ENCODE measurements around the gene HSD3B1.
A peak's percentile ranks its signal among the peaks of the same experiment; 100 is the strongest.

HSD3B1 gene

GRCh38 chr1:119539636-119540035, 32.6 kb downstream of the HSD3B1 start:
- no peak overlapping the region for H3K27ac ChIP-seq

GRCh38 chr1:119541389-119541788, 34.4 kb downstream of the HSD3B1 start:
- TF ChIP-seq POLR2AphosphoS5 (IDR thresholded peaks at IDR 0.05; ENCODE audit: borderline replicate concordance, low read depth, low read length) (no peak), FOXP2 (optimal IDR thresholded peaks at IDR 0.05; ENCODE audit: control extremely low read depth, extremely low read length, insufficient read depth) (no peak), EZH2 (IDR thresholded peaks at IDR 0.05) (no peak)
- no peaks in the 10 kb centered on the region for H3K9me3 ChIP-seq (ENCODE audit: low read depth, low read length)
- no peak overlapping the region for H3K4me3 ChIP-seq
- DNase-seq (ENCODE audit: low read depth, low spot score), result no peak
- no peak overlapping the region for H3K27ac ChIP-seq
- no peak overlapping the region for H3K9ac ChIP-seq (ENCODE audit: insufficient read length)
- H3K36me3 ChIP-seq (ENCODE audit: insufficient read depth, low read length), result no peaks in the 10 kb centered on the region

More at GRCh38 chr1:119539636-119540035, 32.6 kb downstream of the HSD3B1 start:
- Histone ChIP-seq H3K9ac (ENCODE audit: insufficient read length) (no peak overlapping the region), H3K4me3 (no peak overlapping the region), H3K9me3 (ENCODE audit: low read depth, low read length) (no peaks in the 10 kb centered on the region), H3K36me3 (ENCODE audit: insufficient read depth, low read length) (no peaks in the 10 kb centered on the region)
- TF ChIP-seq POLR2AphosphoS5 (IDR thresholded peaks at IDR 0.05; ENCODE audit: borderline replicate concordance, low read depth, low read length), result no peak
- no peak for TF ChIP-seq EZH2 (IDR thresholded peaks at IDR 0.05)
- TF ChIP-seq FOXP2 (optimal IDR thresholded peaks at IDR 0.05; ENCODE audit: control extremely low read depth, extremely low read length, insufficient read depth), result no peak
- DNase-seq (ENCODE audit: low read depth, low spot score), result no peak

- no peaks in the 10 kb centered on the region for H3K9me3 ChIP-seq (ENCODE audit: low read depth, low read length)
- no peak overlapping the region for H3K4me3 ChIP-seq
- H3K27ac ChIP-seq, result no peak overlapping the region
- no peak overlapping the region for H3K9ac ChIP-seq (ENCODE audit: insufficient read length)
- H3K36me3 ChIP-seq (ENCODE audit: insufficient read depth, low read length), result no peaks in the 10 kb centered on the region
- no peak for TF ChIP-seq POLR2AphosphoS5 (IDR thresholded peaks at IDR 0.05; ENCODE audit: borderline replicate concordance, low read depth, low read length)
- no peak for TF ChIP-seq FOXP2 (optimal IDR thresholded peaks at IDR 0.05; ENCODE audit: control extremely low read depth, extremely low read length, insufficient read depth)
- no peak for DNase-seq (ENCODE audit: low read depth, low spot score)
These were observed 35.5 kb downstream of the HSD3B1 start for GRCh38 chr1:119542492-119542946.

GRCh38 chr1:119544165-119544762, 37.3 kb downstream of the HSD3B1 start:
- no peak for TF ChIP-seq FOXP2 (optimal IDR thresholded peaks at IDR 0.05; ENCODE audit: control extremely low read depth, extremely low read length, insufficient read depth)
- no peak for TF ChIP-seq EZH2 (IDR thresholded peaks at IDR 0.05)
- TF ChIP-seq POLR2AphosphoS5 (IDR thresholded peaks at IDR 0.05; ENCODE audit: borderline replicate concordance, low read depth, low read length), result no peak
- Histone ChIP-seq H3K27ac (no peak overlapping the region), H3K4me3 (no peak overlapping the region), H3K9ac (ENCODE audit: insufficient read length) (no peak overlapping the region), H3K9me3 (ENCODE audit: low read depth, low read length) (no peaks in the 10 kb centered on the region), H3K36me3 (ENCODE audit: insufficient read depth, low read length) (no peaks in the 10 kb centered on the region)
- DNase-seq (ENCODE audit: low read depth, low spot score), result no peak

DNA sequence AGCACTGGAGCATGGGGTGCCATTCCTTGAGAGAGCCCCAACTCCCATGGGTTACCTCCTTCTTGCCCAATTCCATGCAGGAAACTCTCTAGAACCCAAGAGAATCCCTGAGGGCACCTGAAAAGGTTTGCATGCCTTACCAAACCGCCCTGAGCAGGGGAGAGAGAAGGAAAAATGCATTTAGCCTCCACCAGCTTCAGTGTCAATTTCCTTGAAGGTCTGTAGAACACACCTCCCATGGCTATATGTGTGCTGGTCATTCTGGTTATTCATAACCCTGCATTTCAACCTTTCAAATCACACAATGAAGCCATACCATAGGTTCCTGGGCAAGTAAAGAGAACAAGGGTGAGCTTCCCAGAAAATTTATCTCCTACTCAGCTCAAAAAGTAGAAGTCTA, 39.6 kb downstream of the HSD3B1 start:
- TF ChIP-seq FOXP2 (optimal IDR thresholded peaks at IDR 0.05; ENCODE audit: control extremely low read depth, extremely low read length, insufficient read depth), result no peak
- TF ChIP-seq POLR2AphosphoS5 (IDR thresholded peaks at IDR 0.05; ENCODE audit: borderline replicate concordance, low read depth, low read length), result no peak
- TF ChIP-seq EZH2 (IDR thresholded peaks at IDR 0.05), result no peak
- no peak for DNase-seq (ENCODE audit: low read depth, low spot score)

DNA sequence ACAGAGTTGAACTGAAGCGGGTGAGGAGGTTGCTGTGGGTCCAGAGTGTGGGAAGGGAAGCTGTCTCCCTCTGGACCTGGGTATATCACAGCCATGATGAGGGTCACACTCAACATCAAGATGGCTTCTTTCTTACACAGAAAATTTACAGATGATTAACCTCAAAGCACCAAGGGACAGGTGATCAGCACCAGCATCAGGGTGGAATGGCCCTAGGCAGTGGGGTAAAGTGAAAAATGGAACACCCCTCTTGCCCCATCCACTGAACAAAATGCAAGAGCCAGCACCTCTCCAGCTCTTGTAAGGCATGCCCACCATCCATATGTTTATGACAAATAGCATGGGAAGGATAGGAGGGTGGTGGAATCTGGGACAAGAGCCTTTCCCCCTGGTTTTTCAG, 40.3 kb downstream of the HSD3B1 start:
- Histone ChIP-seq H3K4me3 (no peak overlapping the region), H3K27ac (no peak overlapping the region), H3K9ac (ENCODE audit: insufficient read length) (no peak overlapping the region), H3K36me3 (ENCODE audit: insufficient read depth, low read length) (no peaks in the 10 kb centered on the region), H3K9me3 (ENCODE audit: low read depth, low read length) (no peaks in the 10 kb centered on the region)
- DNase-seq (ENCODE audit: low read depth, low spot score), result no peak
- no peak for TF ChIP-seq POLR2AphosphoS5 (IDR thresholded peaks at IDR 0.05; ENCODE audit: borderline replicate concordance, low read depth, low read length)

More for the DNA sequence above, 39.6 kb downstream of the HSD3B1 start:
- H3K9me3 ChIP-seq (ENCODE audit: low read depth, low read length), result no peaks in the 10 kb centered on the region
- no peak overlapping the region for H3K9ac ChIP-seq (ENCODE audit: insufficient read length)
- no peaks in the 10 kb centered on the region for H3K36me3 ChIP-seq (ENCODE audit: insufficient read depth, low read length)
- no peak overlapping the region for H3K27ac ChIP-seq
- H3K4me3 ChIP-seq, result no peak overlapping the region

GRCh38 chr1:119547805-119548204, 40.8 kb downstream of the HSD3B1 start:
- Histone ChIP-seq H3K36me3 (ENCODE audit: insufficient read depth, low read length) (no peaks in the 10 kb centered on the region), H3K27ac (no peak overlapping the region), H3K9me3 (ENCODE audit: low read depth, low read length) (no peaks in the 10 kb centered on the region), H3K9ac (ENCODE audit: insufficient read length) (no peak overlapping the region), H3K4me3 (no peak overlapping the region)
- TF ChIP-seq POLR2AphosphoS5 (IDR thresholded peaks at IDR 0.05; ENCODE audit: borderline replicate concordance, low read depth, low read length) (no peak), EZH2 (IDR thresholded peaks at IDR 0.05) (no peak), FOXP2 (optimal IDR thresholded peaks at IDR 0.05; ENCODE audit: control extremely low read depth, extremely low read length, insufficient read depth) (no peak)
- DNase-seq (ENCODE audit: low read depth, low spot score), result no peak

- H3K27ac ChIP-seq, result no peak overlapping the region
- no peak overlapping the region for H3K9ac ChIP-seq (ENCODE audit: insufficient read length)
- H3K4me3 ChIP-seq, result no peak overlapping the region
These were observed 42.7 kb downstream of the HSD3B1 start for GRCh38 chr1:119549719-119550132.

DNA sequence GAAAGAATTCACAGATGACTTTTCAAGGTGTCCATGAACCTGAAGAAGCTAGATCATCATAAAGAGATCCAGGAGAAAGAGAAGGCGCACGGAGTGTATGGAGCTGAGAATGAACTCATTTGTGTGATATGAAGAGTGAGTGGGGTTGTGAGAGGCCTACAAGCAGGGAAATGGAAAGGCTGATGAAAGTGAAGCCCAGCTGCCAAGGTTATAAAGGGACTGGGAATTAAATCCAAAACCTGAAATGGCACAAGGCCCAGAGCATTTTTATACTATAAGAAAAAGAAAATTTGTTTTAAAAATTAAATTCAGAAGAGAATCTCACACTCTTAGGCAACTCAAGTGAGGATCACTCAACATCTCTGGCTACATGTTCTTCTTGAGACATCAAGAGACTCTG, 43.4 kb downstream of the HSD3B1 start:
- Histone ChIP-seq H3K27ac (no peak overlapping the region), H3K9ac (ENCODE audit: insufficient read length) (no peak overlapping the region), H3K4me3 (no peak overlapping the region), H3K9me3 (ENCODE audit: low read depth, low read length) (no peaks in the 10 kb centered on the region), H3K36me3 (ENCODE audit: insufficient read depth, low read length) (no peaks in the 10 kb centered on the region)
- DNase-seq (ENCODE audit: low read depth, low spot score), result no peak
- no peak for TF ChIP-seq POLR2AphosphoS5 (IDR thresholded peaks at IDR 0.05; ENCODE audit: borderline replicate concordance, low read depth, low read length)
- no peak for TF ChIP-seq FOXP2 (optimal IDR thresholded peaks at IDR 0.05; ENCODE audit: control extremely low read depth, extremely low read length, insufficient read depth)
- TF ChIP-seq EZH2 (IDR thresholded peaks at IDR 0.05), result no peak

More at GRCh38 chr1:119549719-119550132, 42.7 kb downstream of the HSD3B1 start:
- TF ChIP-seq FOXP2 (optimal IDR thresholded peaks at IDR 0.05; ENCODE audit: control extremely low read depth, extremely low read length, insufficient read depth) (no peak), POLR2AphosphoS5 (IDR thresholded peaks at IDR 0.05; ENCODE audit: borderline replicate concordance, low read depth, low read length) (no peak), EZH2 (IDR thresholded peaks at IDR 0.05) (no peak)
- no peaks in the 10 kb centered on the region for H3K36me3 ChIP-seq (ENCODE audit: insufficient read depth, low read length)
- H3K9me3 ChIP-seq (ENCODE audit: low read depth, low read length), result no peaks in the 10 kb centered on the region
- peak; percentile 5 for DNase-seq (ENCODE audit: low read depth, low spot score)
